GM12878 (cell line): Measurements from ENCODE around the gene ATF7.
"Not testable (repeated sequence)": the region's sequence is repeated elsewhere in the genome, so short reads cannot be mapped to it uniquely, and the experiment has no call there.

Source experiments
- CHD2 ChIP-seq: IDR thresholded peaks from 2 replicates; pipeline ENCODE4 v1.6.1; 2011; ENCODE audit warnings: low read depth, low read length, improper control_type of control experiment, borderline replicate concordance
- CREB1 ChIP-seq: IDR thresholded peaks from 2 replicates; pipeline ENCODE4 v1.6.1; 2012; ENCODE audit warnings: low read depth, mild to moderate bottlenecking, inconsistent platforms
- CTCF ChIP-seq, 3 experiments: IDR thresholded peaks in 2 of 3; conservative IDR thresholded peaks in 1 of 3; 2 replicates each; pipeline ENCODE4 v1.5.1; 2011; ENCODE audit warnings: low read depth in 3 of 3, low read length in 3 of 3, mild to moderate bottlenecking in 3 of 3, control low read depth in 2 of 3, moderate library complexity in 2 of 3, inconsistent platforms in 1 of 3, mixed read lengths in 1 of 3; ENCODE audit not compliant: control insufficient read depth in 2 of 3, insufficient read depth in 1 of 3; ENCODE audit errors: extremely low read depth in 1 of 3
- EGR1 ChIP-seq, 2 experiments: IDR thresholded peaks; 1 replicate in 1 of 2; 2 replicates in 1 of 2; pipeline ENCODE4 v1.6.1; 2011 to 2012; ENCODE audit warnings: low read depth in 2 of 2, low read length in 2 of 2, borderline replicate concordance in 1 of 2, mild to moderate bottlenecking in 1 of 2, moderate library complexity in 1 of 2
- POLR2A ChIP-seq: IDR thresholded peaks from 2 replicates; pipeline ENCODE4 v1.6.1; 2011; ENCODE audit warnings: low read depth, mild to moderate bottlenecking, low read length
- ZBTB40 ChIP-seq: fragments of 450-650 bp; IDR thresholded peaks from 2 replicates; pipeline ENCODE4 v1.6.1; 2016; ENCODE audit warnings: mild to moderate bottlenecking, moderate library complexity, borderline replicate concordance
- ZNF274 ChIP-seq: IDR thresholded peaks from one replicate; pipeline ENCODE4 v1.8.0; 2011; ENCODE audit not compliant: insufficient read length, insufficient read depth
- TF ChIP-seq, protein P1 (sequence below): IDR thresholded peaks from 2 replicates; pipeline ENCODE4 v1.6.1; 2011; ENCODE audit warnings: low read depth, mild to moderate bottlenecking, low read length, moderate library complexity, borderline replicate concordance; ENCODE audit errors: extremely low read depth

GRCh38 chr12:53598971-53599370 is 27.2 kb downstream of the ATF7 start:
- TF ChIP-seq ZBTB40; EGR1 (IDR thresholded peaks at IDR 0.05; ENCODE audit: borderline replicate concordance in 1 of 2, low read depth in 2 of 2, low read length in 2 of 2); ZNF274; POLR2A; CREB1; CTCF (IDR thresholded peaks at IDR 0.05 in 2 of 3, conservative IDR thresholded peaks at IDR 0.05 in 1 of 3; ENCODE audit: control insufficient read depth in 2 of 3, extremely low read depth in 1 of 3, insufficient read depth in 1 of 3, low read depth in 3 of 3, low read length in 3 of 3); CHD2: not testable (repeated sequence)
- TF ChIP-seq, protein P1, sequence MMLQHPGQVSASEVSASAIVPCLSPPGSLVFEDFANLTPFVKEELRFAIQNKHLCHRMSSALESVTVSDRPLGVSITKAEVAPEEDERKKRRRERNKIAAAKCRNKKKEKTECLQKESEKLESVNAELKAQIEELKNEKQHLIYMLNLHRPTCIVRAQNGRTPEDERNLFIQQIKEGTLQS, result not testable (repeated sequence)
